NT2/D1 (cell line): ENCODE measurements around the gene MITF.

Experiments used
- YY1 ChIP-seq: IDR thresholded peaks from 2 replicates; pipeline ENCODE4 v1.6.1; 2011; ENCODE audit not compliant: insufficient read length, insufficient read depth
- ZNF274 ChIP-seq: IDR thresholded peaks from 2 replicates; pipeline ENCODE4 v1.6.1; 2011; ENCODE audit warnings: mild to moderate bottlenecking, low read depth, low read length

GRCh38 chr3:69823743-69824142 lies 84.5 kb downstream of the MITF start:
- TF ChIP-seq YY1 (no peak), ZNF274 (no peak)
